Right renal cortex interstitium (tissue), 3 donors: ENCODE results near the gene SLC28A1. TPM values are rescaled to one million over a fixed set of nuclear protein-coding genes. Genes with fewer than 3 reads are reported as not detected.
"Not testable (repeated sequence)": the region's sequence is repeated elsewhere in the genome, so short reads cannot be mapped to it uniquely, and the experiment has no call there.

Experiments
- DNase-seq, 3 donors: peaks; one replicate each; pipeline ENCODE4 v3.0.0-alpha.2; 2013; ENCODE audit warnings: low read depth in 3 of 3, low spot score in 2 of 3
- polyA plus RNA-seq, 3 donors: library from polyadenylated mRNA; unstranded; fragments of 120-200 nt; gene quantifications; one replicate each; pipeline ENCODE4 v1.2.1, GENCODE V29; 2013; ENCODE audit not compliant: insufficient read length in 3 of 3

The SLC28A1 gene
- polyA plus RNA-seq, 3 donors, result 4.7 to 7.4 (median 5.3) TPM

GRCh38 chr15:84961707-84962106, 77.2 kb downstream of the SLC28A1 start:
- DNase-seq, result no peak

GRCh38 chr15:84962955-84963354, 78.5 kb downstream of the SLC28A1 start:
- DNase-seq, result no peak

DNA sequence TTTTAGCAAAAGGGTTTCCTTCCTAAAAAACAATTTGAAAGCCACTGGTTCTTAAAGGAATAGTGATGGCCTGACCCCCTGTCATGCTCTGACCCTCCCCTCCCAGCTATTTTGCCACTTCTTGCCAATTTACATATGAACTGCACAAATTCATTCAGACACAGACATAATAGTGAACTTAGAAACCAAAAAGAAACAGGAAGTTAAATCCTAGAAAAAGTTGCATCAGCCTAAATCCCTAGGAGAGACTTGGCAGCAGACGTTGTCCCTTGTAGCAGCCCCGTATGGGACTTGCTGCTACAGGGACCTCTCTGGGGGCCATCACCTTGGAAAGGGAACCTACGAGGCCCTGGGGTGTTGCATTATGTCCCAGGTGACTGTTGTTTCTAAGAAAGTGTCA, 82.9 kb downstream of the SLC28A1 start:
- no peak for DNase-seq

- no peak for DNase-seq
Measured at GRCh38 chr15:84968301-84968700, 83.8 kb downstream of the SLC28A1 start.

DNA sequence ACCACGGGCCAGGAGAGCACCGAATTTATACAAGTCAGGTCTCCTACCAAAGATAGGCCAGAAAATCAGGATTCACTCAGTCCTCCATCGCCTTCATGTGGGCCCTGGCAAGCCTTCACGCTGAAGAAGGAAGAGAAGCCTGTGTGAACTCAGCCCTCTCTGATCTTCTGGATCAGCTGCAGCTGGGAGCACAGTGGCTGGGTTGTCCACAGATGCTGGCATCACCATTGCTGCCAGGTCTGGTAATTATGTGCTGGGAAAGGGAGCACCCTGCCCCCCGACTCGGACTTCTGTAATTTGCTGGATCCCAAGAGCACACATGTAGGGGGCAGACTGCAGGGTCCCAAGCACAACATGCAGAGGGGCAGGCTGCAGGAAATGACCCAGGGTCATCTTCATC, 84.8 kb downstream of the SLC28A1 start:
- no peak for DNase-seq

DNA sequence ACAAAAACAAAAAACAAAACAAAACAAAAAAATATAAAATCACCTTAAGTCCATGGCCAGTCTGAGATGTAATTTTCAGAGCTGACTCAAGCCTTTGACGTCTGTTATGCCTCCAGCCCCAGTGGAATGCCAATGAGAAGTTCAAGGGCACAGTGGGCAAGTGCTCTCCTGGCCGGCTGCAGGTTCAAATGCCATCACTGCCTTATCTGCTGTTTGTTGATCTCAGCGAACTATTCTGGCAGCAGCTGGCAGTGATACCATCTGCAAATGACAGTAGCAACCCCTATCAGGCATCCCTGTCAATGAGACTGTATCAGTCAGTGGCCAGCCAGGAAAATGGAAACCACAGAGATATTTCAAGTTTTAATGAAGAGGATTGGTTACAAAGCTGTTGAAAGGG, 86.4 kb downstream of the SLC28A1 start:
- DNase-seq, result no peak

DNA sequence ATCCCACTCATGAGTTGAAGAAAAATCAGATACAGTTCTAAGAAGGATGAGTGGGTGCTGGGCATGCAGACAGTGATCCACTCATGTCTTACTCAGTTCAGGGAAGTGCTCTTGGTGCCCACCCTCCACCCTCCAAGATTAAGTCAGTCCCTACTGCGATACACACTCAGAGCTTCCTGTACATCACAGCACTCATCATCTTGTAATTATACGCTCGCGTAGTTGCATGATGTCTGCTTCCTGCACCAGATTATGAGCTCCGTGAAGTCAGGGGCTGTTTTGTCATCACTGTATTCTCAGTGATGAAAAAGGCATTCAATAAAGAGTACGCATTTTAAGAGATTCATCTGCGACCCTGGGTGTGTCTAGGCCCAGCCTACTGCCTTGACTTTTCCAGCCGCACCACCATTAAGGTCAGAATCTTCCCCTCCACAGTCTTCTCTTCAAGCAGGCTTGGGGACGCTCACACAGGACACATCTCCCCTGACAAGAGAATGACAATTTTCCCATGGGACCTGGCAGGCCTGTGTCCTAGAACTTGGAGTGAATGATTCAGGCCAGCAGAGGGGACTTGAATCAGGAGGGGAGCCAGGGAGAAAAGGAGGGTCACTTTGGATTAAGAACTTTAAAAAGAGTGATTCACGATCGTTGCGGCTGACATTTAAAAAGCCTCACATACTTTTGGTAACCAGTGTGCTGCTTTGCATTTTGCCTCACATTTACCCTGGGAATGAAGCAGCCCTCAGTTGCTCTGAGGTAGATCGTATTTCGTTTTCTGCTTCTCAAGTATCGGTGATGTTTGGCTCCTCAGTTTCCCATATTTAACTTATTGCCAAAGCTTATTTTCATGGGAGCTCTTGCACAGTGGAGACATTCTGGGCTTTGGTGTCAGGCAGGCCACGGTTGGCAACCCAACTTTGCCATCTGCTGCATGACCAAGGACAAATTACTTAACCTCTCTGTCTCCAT, 89.3 kb downstream of the SLC28A1 start:
- no peak for DNase-seq

- DNase-seq, result no peak
Measured at GRCh38 chr15:84975871-84976351, 91.4 kb downstream of the SLC28A1 start.

DNA sequence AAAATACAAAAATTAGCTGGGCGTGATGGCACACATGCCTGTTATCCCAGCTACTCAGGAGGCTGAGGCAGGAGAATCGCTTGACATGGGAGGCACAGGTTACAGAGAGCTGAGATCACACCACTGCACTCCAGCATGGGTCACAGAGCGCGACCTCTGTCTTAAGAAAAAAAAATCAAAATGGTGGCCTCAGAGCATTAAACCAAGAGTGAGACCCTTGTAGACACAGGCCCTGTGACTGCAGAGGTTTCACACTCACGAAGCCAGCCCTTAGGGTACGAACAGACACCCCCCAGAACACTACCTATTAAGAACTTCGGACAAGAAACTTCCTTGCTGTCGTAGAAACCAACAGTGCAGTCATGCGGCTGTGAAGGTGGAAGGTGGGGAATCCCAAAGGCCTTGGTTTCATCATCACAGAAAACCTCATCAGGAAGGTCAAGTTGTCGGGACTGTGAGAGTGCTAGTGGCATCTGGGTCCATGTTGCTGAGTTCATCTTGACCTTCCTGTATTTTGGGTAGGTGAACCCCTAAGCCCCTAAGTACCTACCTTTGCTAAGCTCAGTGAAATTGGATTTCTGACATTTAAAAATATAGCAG, 92.4 kb downstream of the SLC28A1 start:
- no peak for DNase-seq

DNA sequence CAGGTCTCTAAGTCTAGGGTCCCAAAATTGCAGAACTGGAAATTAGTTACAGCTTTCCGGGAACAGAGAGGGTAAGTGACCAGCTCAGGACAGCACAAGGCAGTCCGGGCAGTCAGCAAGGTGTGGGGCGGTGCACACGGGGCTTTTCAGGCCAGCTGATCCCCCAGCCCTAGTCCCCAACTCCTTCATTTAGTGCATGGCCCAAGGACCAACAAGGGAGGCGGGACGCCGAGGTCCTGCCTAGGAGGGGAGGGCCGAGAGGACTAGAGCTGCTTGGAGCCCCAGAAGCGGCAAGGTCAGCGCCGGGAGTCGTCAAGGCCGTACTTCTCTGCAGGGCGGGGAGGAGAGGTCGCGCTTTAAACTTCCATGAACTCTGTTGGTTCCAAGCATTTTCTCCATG, 95.2 kb downstream of the SLC28A1 start:
- no peak for DNase-seq

GRCh38 chr15:84980196-84981053, 96.0 kb downstream of the SLC28A1 start:
- DNase-seq, result peak; percentile 65 to 76 (median 69)

- peak; percentile 79 to 91 (median 90) for DNase-seq
Measured at GRCh38 chr15:84981054-84981710, 96.7 kb downstream of the SLC28A1 start.

- no peak for DNase-seq
Measured at GRCh38 chr15:84981711-84982300, 97.3 kb downstream of the SLC28A1 start, which contains the start of gene PDE8A. Gene PDE8A (plus strand): TSS chr15:84981856. CDS start chr15:84982163, 307 bp downstream.

- no peak for DNase-seq
Measured at GRCh38 chr15:84982301-84982920, 97.9 kb downstream of the SLC28A1 start.

DNA sequence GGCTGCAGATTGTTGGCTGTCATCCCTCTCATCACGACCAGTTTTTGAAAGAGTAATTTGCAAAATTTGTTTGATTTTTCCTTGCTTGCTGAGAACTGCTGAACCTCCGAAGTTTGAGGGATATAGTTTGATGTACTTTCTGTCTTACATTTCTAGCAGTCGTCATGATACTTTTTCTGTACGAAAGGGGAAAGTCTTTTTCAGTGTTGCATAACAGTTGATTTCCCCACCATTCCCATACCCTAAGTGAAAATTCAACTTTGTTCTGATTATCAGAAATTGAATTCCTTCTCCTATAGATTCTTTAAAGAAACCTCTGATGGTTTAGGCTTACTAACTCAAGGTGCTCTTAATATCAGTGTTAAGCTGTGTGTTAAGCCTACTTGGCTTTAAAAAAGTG, 98.8 kb downstream of the SLC28A1 start:
- no peak for DNase-seq

- DNase-seq, result no peak
Measured at GRCh38 chr15:84983711-84984110, 99.2 kb downstream of the SLC28A1 start.

GRCh38 chr15:84985158-84985557, 100.7 kb downstream of the SLC28A1 start:
- no peak for DNase-seq

DNA sequence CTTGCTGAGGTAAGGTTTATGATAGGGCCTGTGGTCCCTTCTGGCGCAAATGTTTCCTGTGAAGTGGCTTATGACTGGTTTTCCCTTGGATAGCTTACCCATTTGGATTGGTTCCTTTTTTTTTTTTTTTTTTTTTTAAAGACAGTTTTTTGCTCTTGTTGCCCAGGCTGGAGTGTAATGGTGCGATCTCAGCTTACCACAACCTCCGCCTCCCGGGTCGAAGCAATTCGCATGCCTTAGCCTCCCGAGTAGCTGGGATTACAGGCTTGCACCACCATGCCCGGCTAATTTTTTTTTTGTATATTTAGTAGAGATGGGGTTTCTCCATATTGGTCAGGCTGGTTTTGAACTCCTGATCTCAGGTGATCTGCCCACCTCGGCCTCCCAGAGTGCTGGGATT, 102.9 kb downstream of the SLC28A1 start:
- DNase-seq, result not testable (repeated sequence)

DNA sequence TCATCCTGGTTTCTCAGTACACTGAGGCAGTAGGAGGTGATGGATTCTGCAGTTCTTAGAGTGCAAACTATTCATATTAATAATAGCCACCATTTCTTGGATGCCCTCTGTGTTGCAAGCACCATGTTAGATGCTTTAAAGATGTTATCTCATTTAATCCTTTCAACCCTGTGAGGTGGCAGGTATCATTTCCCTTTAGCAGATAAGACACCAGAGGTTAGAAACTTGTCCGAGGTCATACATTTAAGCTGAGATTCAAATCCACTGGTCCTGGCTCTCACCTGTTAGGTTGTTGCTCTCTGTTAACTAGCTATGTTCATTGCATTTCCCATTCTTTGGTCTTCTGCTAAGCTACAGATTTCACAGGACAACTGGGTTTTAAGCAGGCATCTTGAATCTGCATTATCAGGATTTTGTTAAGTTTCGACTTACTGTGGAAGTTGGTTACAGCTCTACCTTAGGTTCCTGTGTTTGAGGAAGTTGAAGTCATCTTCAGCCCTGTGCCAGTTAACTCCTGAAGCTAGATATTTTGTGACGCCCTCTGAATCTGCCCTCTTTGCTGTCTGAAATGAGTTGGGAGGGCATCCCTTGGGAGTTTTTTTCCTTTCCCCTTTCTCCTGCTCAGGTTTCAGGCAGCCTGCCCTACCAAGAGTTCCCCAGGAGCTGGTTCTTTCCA, 103.6 kb downstream of the SLC28A1 start:
- no peak for DNase-seq
